ENCODE measurements around the gene RBM46.

Gene RBM46, protein sequence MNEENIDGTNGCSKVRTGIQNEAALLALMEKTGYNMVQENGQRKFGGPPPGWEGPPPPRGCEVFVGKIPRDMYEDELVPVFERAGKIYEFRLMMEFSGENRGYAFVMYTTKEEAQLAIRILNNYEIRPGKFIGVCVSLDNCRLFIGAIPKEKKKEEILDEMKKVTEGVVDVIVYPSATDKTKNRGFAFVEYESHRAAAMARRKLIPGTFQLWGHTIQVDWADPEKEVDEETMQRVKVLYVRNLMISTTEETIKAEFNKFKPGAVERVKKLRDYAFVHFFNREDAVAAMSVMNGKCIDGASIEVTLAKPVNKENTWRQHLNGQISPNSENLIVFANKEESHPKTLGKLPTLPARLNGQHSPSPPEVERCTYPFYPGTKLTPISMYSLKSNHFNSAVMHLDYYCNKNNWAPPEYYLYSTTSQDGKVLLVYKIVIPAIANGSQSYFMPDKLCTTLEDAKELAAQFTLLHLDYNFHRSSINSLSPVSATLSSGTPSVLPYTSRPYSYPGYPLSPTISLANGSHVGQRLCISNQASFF

DNA sequence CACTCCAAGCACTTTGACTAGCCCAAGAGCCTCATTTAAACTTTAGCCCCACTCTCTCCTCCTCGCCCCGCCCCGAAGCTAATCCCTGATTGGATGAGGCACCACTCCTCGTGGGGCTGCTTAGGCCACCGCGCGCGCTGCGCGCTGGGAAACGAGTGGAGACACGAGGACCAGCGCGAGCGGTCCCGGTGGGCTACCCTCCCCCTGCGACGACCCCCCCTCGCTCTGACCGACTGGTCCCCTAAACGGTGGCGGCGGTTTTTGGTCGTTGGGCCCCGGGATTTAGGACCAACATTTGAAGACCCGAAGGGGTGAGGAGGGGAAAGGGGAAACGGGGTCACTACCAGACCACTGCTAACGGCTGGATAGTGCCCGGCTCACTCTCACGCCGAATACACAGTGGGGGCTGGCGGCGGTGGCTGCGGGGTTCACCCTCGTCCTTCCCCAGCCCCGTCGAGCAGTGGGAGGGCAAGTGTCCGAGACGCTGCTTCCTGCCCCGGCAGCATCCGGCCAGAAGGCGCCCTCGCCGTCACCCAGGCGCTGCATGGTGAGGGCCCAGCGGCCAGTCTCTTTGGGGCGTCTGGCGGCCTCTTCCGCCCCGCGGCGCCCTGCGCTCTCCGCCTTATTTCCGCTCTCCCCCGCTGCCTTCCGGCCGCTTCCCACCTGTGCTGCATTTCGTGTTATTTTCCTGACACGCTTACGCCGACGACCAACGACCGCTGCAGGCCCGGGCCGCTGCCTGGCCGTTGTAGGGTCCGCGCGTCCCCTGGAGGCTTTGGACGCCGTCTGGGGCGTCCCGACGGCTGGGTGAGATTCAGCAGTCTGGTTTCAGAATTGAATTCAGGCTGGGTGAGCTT, at the start of gene RBM46:
Gene RBM46 (plus strand): TSS at position 147 of the 857 bp plus-strand sequence. CDS start 15,481 bp downstream, outside the sequence.
- DNase-seq: no peak
- in situ Hi-C loops (cut with HindIII; ENCODE audit: low pct_ligation_motif_present, low pct_unique_long_range_greater_than_20kb, low sequenced_read_pairs): no loop called here

DNA sequence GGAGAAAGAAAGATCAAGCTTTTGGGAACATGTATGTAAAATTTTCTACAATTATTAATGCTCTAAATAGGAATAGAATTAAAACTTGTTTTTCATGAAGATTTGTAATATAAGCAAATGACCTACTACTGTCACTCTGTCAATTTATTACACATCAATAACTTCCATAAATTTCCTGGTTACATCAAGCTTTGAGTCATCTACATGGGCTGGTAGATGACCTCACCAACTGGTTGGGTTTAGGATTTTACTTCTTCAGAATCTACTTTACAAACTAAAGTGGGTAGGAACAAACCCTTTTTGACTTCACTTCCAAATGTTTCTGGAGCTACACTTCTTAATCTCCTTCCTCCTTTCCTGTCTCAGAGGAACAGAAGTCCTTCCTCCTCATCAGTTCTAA, 49.3 kb upstream of the RBM46 start:
- in situ Hi-C loops (cut with HindIII; ENCODE audit: low pct_ligation_motif_present, low pct_unique_long_range_greater_than_20kb, low sequenced_read_pairs): no loop called here
- no peak for DNase-seq

DNA sequence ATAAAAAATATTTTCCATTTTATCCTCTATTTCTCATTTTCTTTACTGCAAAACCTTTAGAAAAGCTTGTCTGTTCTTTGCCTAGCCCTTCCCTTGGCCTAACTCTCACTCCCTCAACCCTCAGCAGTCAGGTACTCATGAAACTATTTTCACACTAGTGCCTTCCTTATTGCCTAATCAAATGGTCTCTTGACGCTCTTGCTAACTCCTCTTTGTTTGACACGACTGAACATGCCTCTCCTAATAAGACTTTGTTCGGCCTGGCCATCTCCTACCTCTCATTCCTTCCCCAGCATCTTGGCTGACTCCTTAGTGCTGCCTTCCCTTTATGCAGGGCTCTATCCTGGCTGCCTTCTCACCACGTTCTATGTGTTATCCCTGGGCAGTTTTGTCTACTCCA, 48.4 kb upstream of the RBM46 start:
- in situ Hi-C loops (cut with HindIII; ENCODE audit: low pct_ligation_motif_present, low pct_unique_long_range_greater_than_20kb, low sequenced_read_pairs): no loop called here
- DNase-seq: no peak

DNA sequence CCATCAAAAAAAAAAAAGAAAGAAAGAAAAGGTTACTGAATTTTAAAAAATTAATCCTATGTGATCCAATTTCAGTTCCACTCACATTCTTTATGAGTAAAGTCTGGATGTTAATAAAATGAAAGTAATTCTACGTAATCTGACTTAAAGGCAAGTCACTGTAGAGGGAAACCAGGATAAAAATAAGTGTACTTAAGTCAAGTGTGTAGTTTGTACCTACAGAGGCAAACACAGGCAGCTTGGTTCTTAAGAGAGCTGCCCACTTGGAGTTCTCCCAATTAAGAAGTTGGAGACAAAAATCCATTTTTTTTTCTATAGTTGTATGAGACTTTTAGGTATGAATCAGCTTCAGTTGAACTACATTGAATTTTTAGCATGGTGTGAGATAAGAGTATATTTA, 44.3 kb upstream of the RBM46 start:
- in situ Hi-C loops (cut with HindIII; ENCODE audit: low pct_ligation_motif_present, low pct_unique_long_range_greater_than_20kb, low sequenced_read_pairs): no loop called here
- no peak for DNase-seq

DNA sequence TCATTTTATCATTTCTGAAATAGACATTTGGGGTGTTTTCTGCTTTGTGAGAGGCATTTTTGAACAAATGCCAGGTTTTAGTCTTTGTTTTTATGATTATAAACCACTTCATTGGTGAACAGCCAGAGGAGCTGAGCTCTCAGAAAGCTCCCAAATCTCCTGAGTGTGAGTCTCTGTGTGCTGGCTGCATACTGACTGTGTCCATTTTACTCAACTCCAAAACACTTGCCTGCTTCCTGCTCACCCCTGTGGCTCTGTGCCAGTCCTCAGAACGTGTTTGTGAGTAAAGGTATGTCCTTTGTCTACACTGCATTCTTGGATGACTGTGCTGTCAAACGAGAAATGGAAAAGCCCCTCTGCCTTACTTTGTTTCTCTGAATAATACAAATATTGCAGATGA, 42.6 kb upstream of the RBM46 start:
- in situ Hi-C loops (cut with HindIII; ENCODE audit: low pct_ligation_motif_present, low pct_unique_long_range_greater_than_20kb, low sequenced_read_pairs): no loop called here
- DNase-seq: no peak

DNA sequence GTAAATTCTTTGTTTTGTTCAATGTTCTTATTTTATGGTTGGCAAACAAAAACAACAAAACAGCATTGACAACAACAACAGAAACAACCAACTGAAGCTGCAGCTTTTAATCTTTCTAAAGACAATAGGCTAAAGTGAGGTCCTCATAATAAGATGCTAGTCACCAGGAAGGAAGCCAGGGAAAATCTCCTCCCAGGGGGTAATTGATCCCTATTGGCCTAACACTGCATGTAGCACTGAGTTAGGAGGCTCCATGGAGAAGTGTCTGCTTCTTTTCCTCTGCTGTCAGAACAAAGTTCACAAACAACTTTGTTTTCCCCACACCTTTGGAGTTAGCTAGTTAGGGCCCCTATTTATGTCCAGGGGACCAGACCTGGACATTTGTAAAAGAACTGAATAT, 42.0 kb upstream of the RBM46 start:
- DNase-seq: no peak
- in situ Hi-C loops (cut with HindIII; ENCODE audit: low pct_ligation_motif_present, low pct_unique_long_range_greater_than_20kb, low sequenced_read_pairs): no loop called here

DNA sequence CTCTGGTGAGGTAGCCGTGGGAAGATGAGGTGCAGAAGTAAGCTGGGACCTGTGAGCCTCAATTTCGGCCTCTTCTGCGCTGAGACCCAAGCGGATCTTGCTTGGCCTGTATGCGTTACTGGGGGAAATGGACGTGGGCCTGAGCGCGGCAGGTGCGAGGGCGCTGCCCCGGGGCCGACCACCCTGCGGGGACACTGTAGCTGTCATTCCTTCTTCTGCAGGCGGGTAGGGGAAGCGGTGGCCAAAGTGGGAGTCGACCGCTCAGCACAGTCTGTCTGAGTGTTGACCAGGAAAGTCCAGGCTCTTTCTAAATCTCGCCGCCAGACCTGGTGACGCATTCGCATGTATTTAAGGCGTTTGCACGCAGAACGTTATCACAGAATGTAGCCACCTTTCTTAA, 40.6 kb upstream of the RBM46 start:
- DNase-seq: no peak
- in situ Hi-C loops (cut with HindIII; ENCODE audit: low pct_ligation_motif_present, low pct_unique_long_range_greater_than_20kb, low sequenced_read_pairs): no loop called here

DNA sequence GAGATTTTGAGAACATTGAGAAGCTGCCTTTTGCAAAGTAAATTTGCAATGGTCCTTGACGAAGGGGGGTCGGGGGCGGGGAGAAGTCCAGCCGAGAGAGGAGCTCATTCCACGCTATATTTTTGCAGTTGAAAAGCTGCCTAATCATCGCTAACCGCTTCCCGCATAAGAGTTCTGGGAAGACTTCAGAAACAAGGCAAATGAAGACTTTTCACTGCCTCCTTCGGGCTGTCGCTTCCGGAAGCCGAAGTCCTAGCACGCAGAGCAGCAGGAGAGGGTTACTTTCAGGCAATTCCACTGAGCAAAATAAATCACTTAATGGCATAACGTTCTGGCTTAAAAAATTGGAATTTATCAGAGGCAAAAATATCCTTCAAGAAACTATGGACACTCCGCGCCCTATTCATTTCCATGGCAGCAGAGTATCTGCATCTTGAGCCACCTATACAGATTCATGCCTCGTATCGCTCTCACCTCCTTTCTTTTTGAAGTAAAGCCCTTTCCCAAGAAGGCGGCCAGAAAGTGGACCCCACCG, 39.9 kb upstream of the RBM46 start:
- in situ Hi-C loops (cut with HindIII; ENCODE audit: low pct_ligation_motif_present, low pct_unique_long_range_greater_than_20kb, low sequenced_read_pairs): no loop called here

DNA sequence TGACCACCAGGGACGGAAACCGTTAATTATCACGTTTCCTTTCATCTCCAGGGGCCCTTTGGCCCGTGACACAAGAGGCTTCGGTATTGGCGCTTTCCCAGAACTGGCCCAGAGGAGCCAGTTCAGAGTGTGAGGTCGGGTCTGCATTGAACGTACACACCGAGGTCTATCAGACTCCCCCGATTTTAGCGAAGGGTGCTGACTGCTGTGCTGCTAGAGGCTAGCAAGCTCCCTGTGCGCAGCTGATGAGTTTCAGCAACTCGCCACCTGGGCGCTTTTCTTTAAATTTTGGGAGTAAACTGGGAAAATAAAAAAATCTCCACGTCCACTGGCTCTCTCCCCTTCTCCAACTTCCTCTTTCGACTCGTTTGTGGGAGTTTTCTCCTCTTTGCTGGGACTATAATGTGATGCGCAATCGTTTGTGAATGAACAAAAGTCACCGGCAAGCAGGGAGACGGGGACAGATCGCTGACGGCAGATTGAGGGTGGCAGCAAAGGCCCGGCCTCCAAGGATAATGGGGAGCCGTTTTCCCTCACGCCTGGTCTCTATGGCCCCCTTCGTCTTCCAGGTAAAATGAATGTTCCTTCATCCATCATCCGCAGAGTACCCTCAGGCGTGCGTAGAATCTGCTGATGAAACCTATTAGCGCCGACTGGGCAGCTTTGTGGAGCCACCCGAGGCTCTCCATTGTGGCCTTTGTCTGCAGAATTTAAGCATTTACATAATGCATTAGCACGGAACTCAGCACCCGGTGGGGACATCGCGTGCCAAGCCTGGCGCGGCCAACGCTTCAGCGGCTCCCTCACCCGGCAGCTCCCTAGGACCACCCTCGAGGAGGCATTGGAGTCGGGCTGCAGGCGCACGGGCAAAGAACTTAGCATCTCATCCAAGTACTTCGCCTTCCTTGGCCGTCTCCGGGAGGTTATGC, 38.9 kb upstream of the RBM46 start:
- in situ Hi-C loops (cut with HindIII; ENCODE audit: low pct_ligation_motif_present, low pct_unique_long_range_greater_than_20kb, low sequenced_read_pairs): no loop called here
- no peak for DNase-seq

More for the DNA sequence above, 39.9 kb upstream of the RBM46 start:
- DNase-seq: no peak

DNA sequence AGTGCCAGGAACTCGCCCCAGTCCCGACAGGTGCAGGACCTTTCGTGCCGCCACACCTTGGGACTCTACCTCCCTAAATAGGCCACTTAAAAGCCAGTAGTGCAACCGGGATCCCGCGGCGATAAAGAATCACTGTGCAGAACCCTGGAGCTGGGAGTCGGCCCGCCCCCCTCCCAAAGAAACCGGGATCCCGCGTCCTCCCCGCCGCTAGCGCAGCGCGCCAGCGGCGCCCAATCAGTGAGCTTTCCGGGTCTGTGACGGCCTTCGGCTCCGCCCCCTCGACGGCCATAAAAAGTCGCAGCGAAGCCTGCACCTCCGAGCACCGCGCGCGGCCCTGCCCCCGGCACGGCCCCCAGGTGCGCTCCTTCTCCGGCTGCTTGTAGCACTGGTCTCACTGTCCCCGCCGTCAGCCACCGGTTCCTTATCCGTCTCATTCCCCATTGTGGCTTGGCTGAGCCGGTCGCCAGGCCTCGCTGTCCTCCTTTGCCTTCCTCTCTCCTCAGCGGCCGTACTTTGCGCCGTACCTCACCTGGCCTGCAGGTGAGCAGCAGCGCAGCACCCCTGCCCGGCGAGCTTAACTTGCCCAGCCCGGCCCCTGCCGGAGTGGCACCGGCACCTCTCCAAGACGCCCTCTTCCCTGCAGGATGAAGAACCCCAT, 37.3 kb upstream of the RBM46 start, which contains the start of gene LRAT:
Gene LRAT (plus strand): TSS at position 318 of the 658 bp plus-strand sequence. CDS start 327 bp downstream, at position 645.
- peak; percentile 64 for DNase-seq
- in situ Hi-C loops (cut with HindIII; ENCODE audit: low pct_ligation_motif_present, low pct_unique_long_range_greater_than_20kb, low sequenced_read_pairs): no loop called here

DNA sequence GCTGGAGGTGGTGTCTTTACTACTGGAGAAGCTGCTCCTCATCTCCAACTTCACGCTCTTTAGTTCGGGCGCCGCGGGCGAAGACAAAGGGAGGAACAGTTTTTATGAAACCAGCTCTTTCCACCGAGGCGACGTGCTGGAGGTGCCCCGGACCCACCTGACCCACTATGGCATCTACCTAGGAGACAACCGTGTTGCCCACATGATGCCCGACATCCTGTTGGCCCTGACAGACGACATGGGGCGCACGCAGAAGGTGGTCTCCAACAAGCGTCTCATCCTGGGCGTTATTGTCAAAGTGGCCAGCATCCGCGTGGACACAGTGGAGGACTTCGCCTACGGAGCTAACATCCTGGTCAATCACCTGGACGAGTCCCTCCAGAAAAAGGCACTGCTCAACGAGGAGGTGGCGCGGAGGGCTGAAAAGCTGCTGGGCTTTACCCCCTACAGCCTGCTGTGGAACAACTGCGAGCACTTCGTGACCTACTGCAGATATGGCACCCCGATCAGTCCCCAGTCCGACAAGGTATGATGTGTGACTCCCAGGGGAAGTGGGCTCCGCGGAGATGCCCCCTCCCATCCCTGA, 36.6 kb upstream of the RBM46 start:
- in situ Hi-C loops (cut with HindIII; ENCODE audit: low pct_ligation_motif_present, low pct_unique_long_range_greater_than_20kb, low sequenced_read_pairs): no loop called here
- DNase-seq: no peak

DNA sequence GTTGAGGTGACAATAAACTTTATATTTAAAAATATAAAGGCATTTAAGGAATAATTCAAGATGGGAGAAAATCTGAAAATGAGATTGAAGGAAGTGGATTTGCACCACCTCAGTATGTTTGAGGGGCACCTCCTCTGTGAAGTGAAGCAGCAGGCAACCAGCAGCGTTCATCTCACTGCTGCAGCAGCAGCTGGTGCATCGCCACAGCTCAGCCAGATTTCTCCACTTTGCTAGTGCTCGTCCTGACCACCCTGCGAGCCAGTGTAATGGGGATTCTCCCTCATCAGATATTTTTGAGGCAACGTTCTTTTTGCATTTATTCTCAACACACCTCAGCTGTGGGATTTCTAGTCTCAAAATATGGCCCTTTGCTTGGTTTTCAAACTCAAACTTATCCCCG, 23.4 kb upstream of the RBM46 start:
- in situ Hi-C loops (cut with HindIII; ENCODE audit: low pct_ligation_motif_present, low pct_unique_long_range_greater_than_20kb, low sequenced_read_pairs): no loop called here
- no peak for DNase-seq

DNA sequence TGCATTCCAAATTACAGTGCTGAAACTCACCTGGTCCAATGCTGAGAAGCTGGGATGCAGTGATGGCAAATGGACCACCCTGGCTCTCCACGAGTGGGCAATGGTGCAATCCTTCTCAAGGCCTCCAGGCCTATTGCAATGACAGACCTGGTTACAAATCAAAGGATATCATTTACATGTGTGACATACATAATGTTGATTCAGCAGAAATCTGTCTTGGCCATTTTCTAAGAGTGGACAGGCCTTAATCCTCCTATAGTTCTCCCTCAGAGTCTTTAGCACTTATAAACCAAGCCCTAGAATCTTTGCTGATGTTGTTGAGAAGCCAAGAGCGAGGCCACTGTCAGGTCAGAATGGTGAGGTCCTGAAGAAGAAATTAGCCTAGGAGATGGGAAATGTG, 20.2 kb upstream of the RBM46 start:
- no peak for DNase-seq
- in situ Hi-C loops (cut with HindIII; ENCODE audit: low pct_ligation_motif_present, low pct_unique_long_range_greater_than_20kb, low sequenced_read_pairs): no loop called here

DNA sequence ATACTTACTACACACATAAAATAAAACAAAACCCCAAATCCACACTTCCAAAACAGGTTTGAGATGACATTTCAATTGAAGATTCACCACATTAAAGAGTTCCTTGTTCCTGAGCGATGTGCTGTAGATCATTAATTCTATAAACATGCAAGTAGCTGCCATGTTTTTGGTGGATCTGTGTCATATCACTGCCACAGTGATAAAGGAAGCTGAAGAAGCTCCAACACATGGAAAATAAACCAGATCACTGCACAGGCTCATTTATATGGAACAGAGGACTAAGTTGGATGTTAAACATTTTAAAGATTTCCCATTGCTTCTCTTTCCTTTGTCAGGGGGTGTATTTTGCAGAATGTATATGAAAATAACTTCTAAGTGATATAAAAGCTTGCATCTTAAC, 2.8 kb upstream of the RBM46 start:
- no peak for DNase-seq
- in situ Hi-C loops (cut with HindIII; ENCODE audit: low pct_ligation_motif_present, low pct_unique_long_range_greater_than_20kb, low sequenced_read_pairs): no loop called here

DNA sequence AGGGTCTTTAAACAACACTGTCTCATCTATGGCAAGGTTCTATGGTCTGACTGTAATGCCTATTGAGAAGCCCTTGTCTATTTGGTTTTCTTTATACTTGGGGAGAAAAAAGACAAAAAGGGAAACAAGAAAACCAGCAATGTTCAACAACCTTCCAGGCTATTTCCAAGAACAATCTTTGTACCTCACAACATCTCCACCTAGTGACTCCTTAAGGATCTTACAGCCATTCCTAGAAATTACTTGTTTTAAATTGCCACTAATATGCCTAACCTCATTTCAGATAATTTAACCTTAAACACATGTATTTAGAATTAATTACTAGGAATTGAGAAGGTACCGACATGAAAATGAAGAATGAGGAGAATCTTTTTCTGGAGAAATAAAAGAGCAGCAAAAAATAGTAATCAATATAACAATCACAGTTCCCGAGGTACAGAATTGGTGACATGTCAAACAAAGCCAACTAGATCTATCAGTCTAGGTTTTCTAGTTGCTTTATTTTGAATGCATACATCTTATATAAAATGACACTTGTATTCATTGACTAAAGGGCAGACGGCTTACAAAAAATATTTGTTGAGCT, 1.6 kb upstream of the RBM46 start:
- in situ Hi-C loops (cut with HindIII; ENCODE audit: low pct_ligation_motif_present, low pct_unique_long_range_greater_than_20kb, low sequenced_read_pairs): no loop called here
- DNase-seq: peak; percentile 42

DNA sequence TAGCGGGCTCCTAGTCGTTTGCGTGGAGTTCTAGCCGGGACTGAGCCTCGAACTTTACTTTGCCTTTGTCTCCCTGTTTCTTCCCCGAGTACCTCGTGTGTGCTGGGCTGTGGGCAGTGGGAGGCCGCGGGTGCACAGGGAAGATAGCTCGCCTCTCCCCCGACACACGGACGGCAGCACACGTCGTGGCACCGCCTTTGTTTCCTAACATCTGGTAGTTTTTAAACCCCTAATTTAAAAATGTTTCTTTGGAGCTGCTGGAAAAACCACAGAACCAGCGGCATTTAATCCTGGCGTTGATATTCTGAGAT, 866 bp downstream of the RBM46 start:
- in situ Hi-C loops (cut with HindIII; ENCODE audit: low pct_ligation_motif_present, low pct_unique_long_range_greater_than_20kb, low sequenced_read_pairs): no loop called here
- no peak for DNase-seq

DNA sequence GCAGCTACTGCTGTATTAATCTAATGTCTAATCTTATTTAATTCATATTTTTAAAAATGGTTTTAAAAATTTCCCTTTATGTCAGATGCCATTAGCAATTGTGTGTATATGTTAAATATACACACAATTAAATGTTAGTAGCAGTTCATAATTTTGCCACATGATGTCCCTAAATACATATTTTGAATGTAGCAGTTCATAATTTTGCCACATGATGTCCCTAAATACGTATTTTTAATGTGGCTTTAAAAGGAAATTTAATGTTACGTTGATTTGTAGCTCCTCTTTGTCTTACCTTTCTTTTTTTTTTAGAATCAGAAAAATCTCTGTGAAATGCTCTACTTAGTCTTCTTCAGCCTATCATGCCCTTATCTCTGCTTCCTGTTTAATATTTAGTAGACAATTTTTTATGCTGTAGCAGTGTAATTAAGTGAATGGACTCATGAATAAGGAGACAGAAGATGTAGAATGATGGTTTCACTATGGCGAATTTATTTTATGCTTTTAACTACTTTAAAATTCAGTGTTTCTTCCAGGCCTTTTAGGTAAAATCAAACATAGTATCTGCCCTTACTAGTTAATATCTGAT, 26.1 kb downstream of the RBM46 start:
- DNase-seq: peak; percentile 51
- in situ Hi-C loops (cut with HindIII; ENCODE audit: low pct_ligation_motif_present, low pct_unique_long_range_greater_than_20kb, low sequenced_read_pairs): no loop called here
